GM12801 (cell line): ENCODE results near the gene BHLHA15.

Experiments used
- TF ChIP-seq, protein P1 (sequence below): IDR thresholded peaks from one replicate; pipeline ENCODE4 v1.5.1; 2011; ENCODE audit warnings: control low read depth; ENCODE audit not compliant: insufficient read length; ENCODE audit errors: extremely low read depth

Gene BHLHA15

GRCh38 chr7:98231493-98232262 lies 20.4 kb downstream of the BHLHA15 start:
- TF ChIP-seq, protein P1, sequence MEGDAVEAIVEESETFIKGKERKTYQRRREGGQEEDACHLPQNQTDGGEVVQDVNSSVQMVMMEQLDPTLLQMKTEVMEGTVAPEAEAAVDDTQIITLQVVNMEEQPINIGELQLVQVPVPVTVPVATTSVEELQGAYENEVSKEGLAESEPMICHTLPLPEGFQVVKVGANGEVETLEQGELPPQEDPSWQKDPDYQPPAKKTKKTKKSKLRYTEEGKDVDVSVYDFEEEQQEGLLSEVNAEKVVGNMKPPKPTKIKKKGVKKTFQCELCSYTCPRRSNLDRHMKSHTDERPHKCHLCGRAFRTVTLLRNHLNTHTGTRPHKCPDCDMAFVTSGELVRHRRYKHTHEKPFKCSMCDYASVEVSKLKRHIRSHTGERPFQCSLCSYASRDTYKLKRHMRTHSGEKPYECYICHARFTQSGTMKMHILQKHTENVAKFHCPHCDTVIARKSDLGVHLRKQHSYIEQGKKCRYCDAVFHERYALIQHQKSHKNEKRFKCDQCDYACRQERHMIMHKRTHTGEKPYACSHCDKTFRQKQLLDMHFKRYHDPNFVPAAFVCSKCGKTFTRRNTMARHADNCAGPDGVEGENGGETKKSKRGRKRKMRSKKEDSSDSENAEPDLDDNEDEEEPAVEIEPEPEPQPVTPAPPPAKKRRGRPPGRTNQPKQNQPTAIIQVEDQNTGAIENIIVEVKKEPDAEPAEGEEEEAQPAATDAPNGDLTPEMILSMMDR = no peak

GRCh38 chr7:98232263-98232585 lies 21.0 kb downstream of the BHLHA15 start:
- TF ChIP-seq, protein P1 = no peak

DNA sequence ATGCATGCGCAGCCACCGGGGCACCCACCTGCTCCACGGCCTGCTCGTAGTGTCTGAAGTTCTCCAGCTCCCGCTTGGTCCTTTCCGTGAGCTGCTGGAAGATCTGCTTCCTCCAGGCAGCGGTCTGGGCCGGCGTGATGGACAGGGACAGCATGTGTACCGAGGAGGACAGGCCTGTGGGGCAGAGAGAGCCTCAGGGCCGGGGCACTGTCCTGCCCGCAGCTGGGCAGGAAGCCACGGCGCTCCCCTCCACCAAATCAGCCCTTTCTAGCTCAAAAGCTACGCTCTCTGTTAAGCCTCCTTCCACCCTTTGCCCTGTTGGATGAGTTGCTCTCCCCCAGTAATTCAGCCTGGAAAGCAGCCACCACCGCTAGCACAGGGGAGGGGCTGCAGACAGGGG lies 21.6 kb downstream of the BHLHA15 start:
- TF ChIP-seq, protein P1 = no peak

DNA sequence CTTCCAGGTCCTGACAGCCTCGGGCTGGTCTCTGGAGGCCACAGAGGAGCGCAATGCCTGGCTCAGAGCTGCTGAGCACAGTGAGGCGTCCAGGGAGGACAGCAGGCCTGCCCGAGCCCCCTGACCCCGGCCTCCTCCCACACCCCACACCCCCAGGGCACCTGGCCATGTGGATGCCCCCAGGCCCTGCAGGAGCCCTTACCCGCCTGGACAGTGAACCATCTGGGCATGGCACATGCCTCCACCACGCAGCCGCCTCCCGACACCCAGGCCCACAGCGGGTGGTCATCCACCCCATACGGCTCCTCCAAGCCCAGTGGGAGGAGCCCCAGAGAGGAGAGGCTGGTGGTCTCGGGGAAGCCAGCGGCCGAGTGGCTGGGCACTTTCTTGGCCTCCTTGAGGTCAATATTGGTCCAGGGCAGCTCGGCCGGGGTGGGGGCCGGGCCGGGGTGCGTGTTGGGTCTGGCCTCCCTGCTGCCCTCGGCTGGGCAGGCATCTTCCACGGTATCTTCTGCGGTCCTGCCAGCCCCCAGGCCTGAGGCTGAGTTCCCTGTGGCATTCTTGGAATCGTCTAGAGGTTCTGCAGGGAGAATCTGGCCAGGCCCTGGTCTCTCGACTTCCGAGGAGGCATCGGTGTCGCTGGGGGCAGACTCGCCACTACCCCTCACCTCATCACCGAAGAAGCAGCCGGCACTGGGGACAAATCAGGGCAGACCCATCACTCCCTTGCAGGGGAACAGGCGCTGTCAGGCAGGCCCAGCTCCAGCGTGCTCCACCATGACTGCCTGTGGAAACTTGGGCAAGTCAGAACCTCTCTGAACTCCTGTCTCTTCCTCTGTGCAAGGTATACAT lies 22.2 kb downstream of the BHLHA15 start:
- TF ChIP-seq, protein P1 = no peak

- TF ChIP-seq, protein P1 = no peak
Measured at GRCh38 chr7:98234429-98235147, 23.3 kb downstream of the BHLHA15 start.

- TF ChIP-seq, protein P1 = no peak
Measured at GRCh38 chr7:98235901-98236300, 24.7 kb downstream of the BHLHA15 start.
